ENCODE results near the gene TTC29.

TTC29 gene

DNA sequence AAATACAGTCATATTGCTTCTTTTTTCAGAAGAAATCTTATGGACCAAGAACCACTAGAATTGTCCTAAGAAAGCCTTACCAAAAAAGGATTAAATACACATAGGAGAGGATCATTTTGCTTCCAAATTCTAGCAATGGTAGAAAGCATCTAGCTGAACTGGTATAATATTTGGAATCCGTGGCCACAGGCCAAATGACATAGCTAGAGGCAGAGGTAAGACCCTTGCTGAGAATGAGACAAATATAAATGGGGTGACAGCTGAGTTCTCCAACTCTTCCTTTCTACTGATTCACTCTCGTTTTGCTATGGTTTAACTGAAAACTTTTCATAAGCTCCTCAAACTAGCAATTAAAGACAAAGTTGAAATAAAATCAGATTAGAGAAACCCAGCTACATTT, 150.0 kb downstream of the TTC29 start:
- Histone ChIP-seq H3K27ac (no peak overlapping the region), H3K4me3 (no peak overlapping the region)
- no peak for DNase-seq (ENCODE audit: low spot score)
- TF ChIP-seq, protein P1, sequence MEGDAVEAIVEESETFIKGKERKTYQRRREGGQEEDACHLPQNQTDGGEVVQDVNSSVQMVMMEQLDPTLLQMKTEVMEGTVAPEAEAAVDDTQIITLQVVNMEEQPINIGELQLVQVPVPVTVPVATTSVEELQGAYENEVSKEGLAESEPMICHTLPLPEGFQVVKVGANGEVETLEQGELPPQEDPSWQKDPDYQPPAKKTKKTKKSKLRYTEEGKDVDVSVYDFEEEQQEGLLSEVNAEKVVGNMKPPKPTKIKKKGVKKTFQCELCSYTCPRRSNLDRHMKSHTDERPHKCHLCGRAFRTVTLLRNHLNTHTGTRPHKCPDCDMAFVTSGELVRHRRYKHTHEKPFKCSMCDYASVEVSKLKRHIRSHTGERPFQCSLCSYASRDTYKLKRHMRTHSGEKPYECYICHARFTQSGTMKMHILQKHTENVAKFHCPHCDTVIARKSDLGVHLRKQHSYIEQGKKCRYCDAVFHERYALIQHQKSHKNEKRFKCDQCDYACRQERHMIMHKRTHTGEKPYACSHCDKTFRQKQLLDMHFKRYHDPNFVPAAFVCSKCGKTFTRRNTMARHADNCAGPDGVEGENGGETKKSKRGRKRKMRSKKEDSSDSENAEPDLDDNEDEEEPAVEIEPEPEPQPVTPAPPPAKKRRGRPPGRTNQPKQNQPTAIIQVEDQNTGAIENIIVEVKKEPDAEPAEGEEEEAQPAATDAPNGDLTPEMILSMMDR (IDR thresholded peaks at IDR 0.05): no peak

DNA sequence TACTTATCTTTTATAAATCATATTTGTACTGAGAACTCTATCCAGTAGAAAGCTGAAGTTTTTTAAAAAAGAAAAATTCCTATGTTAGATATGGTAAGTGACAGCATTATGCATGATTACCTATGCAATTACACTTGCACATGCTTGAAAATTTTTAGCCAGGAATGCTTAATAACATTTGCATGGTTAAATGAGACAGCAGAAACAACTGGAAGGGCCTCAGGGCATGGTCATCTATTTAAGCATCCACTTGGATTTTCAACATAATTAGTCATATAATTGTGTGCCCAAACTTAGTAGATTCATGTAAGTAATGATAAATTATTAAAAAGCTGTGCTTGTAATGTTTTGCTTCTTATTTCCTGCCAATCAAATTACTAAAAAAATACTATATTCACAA, 151.9 kb downstream of the TTC29 start:
- no peak overlapping the region for H3K27ac ChIP-seq
- DNase-seq (ENCODE audit: low spot score): no peak
- TF ChIP-seq, protein P1 (IDR thresholded peaks at IDR 0.05): no peak
- H3K4me3 ChIP-seq: no peak overlapping the region

DNA sequence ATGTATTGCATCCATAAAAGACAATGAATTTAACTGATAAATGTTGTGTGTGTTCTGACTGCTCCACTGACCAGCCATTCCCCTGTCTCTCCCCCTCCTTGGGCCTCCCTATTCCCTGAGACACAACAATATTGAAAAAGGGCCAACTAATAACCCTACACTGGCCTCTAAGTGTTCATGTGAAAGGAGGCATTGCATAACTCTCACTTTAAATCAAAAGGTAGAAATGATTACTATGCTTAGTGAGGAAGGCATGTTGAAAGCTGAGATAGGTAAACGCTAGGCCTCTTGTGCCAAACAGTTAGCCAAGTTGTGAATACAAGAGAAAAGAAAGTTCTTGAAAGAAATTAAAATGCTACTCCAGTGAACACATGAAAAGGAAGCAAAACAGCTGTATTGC, 154.2 kb downstream of the TTC29 start:
- Histone ChIP-seq H3K4me3 (no peak overlapping the region), H3K27ac (no peak overlapping the region)
- no peak for DNase-seq (ENCODE audit: low spot score)
- TF ChIP-seq, protein P1 (IDR thresholded peaks at IDR 0.05): no peak

DNA sequence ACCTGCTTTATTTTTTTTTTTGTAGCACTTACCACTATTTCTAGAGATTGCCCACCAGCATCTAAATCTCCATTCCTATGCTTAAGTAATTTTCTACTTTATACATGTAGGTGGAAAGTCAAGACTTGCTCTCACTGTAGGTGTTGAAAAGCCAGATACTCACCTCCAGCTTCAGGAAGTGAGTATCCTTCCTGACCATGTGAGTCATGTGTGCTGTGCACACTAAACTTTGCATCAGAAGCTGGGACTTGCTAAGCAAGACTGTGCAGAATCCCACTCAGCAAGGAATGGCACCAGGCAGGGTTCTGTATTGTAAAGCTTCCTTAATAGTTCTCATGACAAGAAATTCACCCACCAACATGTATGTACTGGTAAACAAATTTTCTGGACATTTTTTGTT, 155.1 kb downstream of the TTC29 start:
- no peak for DNase-seq (ENCODE audit: low spot score)
- TF ChIP-seq, protein P1 (IDR thresholded peaks at IDR 0.05): no peak
- H3K4me3 ChIP-seq: no peak overlapping the region
- H3K27ac ChIP-seq: no peak overlapping the region

DNA sequence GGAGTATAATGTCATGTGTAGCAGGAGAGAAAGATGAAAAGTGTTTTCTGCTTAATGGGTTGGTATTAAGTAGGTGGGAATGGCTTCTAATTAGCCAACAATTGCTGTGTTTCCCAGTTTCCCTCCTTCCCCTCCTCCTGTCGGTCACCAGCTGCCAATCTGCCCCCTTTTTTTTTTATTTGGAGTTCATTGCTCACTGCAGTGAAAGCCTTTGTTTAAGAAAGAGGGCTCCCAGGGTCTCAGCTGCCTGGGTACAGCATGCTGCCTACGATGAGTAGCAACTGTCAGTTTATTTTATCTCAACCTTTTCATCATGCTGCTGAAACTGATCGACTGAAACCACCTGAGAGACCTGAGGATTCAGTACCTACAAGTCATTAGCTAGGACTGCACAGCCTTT, 157.9 kb downstream of the TTC29 start:
- Histone ChIP-seq H3K27ac (no peak overlapping the region), H3K4me3 (no peak overlapping the region)
- DNase-seq (ENCODE audit: low spot score): no peak
- TF ChIP-seq, protein P1 (IDR thresholded peaks at IDR 0.05): no peak

DNA sequence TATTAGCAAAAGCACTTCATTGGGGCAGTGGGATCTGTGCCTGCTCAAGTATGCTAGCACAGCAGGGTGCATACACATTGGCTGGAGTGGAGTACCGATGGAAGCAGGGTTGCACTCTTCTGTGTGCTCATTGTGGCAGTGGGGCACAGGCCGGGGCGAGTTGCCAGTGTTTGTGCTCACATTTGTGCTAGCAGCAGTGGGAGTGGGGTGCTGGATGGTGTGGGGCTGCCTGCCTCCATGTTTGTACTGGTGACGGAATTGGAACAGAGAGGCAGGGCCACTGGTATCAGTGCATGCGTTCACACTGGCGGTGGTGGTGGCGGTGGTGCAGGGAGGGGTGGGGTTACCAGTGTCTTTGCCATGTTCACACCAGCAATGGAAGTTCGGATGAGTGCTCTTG, 169.0 kb downstream of the TTC29 start:
- Histone ChIP-seq H3K4me3 (no peak overlapping the region), H3K27ac (no peak overlapping the region)
- DNase-seq (ENCODE audit: low spot score): no peak
- TF ChIP-seq, protein P1 (IDR thresholded peaks at IDR 0.05): no peak

DNA sequence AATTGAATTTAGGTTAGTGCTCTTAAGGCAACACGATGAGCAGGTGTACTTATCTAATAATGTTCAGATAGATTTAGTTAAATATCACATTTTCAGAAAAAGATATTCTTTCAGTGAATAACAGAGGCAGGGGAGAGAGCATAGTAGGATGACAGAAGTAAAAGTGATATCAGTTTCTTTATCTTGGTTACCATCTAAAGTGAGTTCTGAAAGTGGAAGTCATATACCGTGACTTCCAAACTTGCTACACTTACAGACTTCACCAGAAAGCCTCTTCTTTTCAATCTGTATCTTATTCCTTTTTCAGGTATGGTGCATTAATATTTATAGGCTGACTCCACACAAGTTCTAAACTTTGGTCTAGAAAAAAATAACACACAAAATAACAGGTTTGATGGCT, 182.1 kb downstream of the TTC29 start:
- Histone ChIP-seq H3K27ac (no peak overlapping the region), H3K4me3 (no peak overlapping the region)
- TF ChIP-seq, protein P1 (IDR thresholded peaks at IDR 0.05): no peak
- DNase-seq (ENCODE audit: low spot score): no peak
